Neutrophil (primary cell): ENCODE measurements around the gene RPS6KA4.

Experiments used
- H3K27ac ChIP-seq: fragments of 200-600 bp; sonication (generic); 2 replicates; pipeline ENCODE4 v1.5.1; 2016; ENCODE audit warnings: mild to moderate bottlenecking, moderate library complexity
- H3K27me3 ChIP-seq: fragments of 200-600 bp; sonication (generic); 2 replicates; pipeline ENCODE4 v1.6.0; 2016; ENCODE audit warnings: mild to moderate bottlenecking
- H3K36me3 ChIP-seq: fragments of 200-600 bp; sonication (generic); 2 replicates; pipeline ENCODE4 v1.5.1; 2017
- H3K4me1 ChIP-seq, 2 experiments: fragments of 200-600 bp in 1 of 2; sonication (generic) in 1 of 2; 1 replicate in 1 of 2; 2 replicates in 1 of 2; pipeline versions ENCODE4 v1.5.1 to v1.6.1; 2013 to 2016; ENCODE audit warnings: low read depth in 1 of 2, low read length in 1 of 2, mild to moderate bottlenecking in 1 of 2, moderate library complexity in 1 of 2; ENCODE audit not compliant: control insufficient read depth in 1 of 2, insufficient read depth in 1 of 2
- H3K4me3 ChIP-seq, 2 experiments: fragments of 200-600 bp in 1 of 2; sonication (generic) in 1 of 2; 1 replicate in 1 of 2; 2 replicates in 1 of 2; pipeline ENCODE4 v1.5.1; 2013 to 2016; ENCODE audit warnings: low read depth in 1 of 2, low read length in 1 of 2, mild to moderate bottlenecking in 1 of 2, moderate library complexity in 1 of 2
- H3K9me3 ChIP-seq: fragments of 200-600 bp; sonication (generic); 2 replicates; pipeline ENCODE4 v1.5.1; 2016
- TF ChIP-seq, protein P1 (sequence below): fragments of 200-600 bp; sonication (generic); IDR thresholded peaks from 2 replicates; pipeline ENCODE4 v1.5.1; 2016; ENCODE audit warnings: antibody characterized with exemption

RPS6KA4 gene

DNA sequence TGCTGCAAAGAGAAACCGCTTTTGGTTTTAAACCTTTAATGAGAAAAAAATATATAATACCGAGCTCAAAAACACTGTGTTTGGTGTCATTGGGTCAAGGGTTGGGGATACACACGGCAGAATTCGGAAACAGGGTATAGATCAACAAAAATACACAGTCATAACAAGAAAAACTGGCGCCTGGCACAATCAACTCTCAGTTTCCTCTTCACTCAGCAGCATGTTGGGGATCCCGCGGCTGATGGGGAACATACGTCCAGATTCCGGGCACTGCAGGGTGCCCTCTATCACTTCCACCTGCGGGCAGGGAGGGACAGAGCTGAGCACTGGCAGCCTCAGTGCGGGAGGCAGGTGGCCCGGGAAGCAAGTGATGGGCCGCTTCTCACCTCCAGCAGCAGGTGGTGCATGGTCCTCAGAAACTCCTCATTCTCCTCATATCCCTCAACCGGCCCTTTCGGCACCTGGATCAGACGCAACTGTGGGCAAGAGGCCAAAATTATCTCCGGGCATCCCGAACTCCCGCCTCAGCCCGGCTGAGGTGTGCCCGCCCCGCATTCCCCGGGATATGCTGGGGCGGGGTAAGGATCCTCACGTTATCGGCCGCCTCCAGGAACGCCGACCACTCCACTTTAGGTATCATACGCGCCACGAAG lies 42.2 kb upstream of the RPS6KA4 start:
- TF ChIP-seq, protein P1, sequence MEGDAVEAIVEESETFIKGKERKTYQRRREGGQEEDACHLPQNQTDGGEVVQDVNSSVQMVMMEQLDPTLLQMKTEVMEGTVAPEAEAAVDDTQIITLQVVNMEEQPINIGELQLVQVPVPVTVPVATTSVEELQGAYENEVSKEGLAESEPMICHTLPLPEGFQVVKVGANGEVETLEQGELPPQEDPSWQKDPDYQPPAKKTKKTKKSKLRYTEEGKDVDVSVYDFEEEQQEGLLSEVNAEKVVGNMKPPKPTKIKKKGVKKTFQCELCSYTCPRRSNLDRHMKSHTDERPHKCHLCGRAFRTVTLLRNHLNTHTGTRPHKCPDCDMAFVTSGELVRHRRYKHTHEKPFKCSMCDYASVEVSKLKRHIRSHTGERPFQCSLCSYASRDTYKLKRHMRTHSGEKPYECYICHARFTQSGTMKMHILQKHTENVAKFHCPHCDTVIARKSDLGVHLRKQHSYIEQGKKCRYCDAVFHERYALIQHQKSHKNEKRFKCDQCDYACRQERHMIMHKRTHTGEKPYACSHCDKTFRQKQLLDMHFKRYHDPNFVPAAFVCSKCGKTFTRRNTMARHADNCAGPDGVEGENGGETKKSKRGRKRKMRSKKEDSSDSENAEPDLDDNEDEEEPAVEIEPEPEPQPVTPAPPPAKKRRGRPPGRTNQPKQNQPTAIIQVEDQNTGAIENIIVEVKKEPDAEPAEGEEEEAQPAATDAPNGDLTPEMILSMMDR: no peak
- Histone ChIP-seq H3K36me3 (peaks cover 53% of the 10 kb centered on the region), H3K27ac (peak overlapping the region; percentile 96), H3K9me3 (no peaks in the 10 kb centered on the region), H3K4me1 (peaks cover 26 to 31% of the 10 kb centered on the region in 2 experiments), H3K27me3 (no peaks in the 10 kb centered on the region), H3K4me3 (peak overlapping the region; percentile 75 to 81)

DNA sequence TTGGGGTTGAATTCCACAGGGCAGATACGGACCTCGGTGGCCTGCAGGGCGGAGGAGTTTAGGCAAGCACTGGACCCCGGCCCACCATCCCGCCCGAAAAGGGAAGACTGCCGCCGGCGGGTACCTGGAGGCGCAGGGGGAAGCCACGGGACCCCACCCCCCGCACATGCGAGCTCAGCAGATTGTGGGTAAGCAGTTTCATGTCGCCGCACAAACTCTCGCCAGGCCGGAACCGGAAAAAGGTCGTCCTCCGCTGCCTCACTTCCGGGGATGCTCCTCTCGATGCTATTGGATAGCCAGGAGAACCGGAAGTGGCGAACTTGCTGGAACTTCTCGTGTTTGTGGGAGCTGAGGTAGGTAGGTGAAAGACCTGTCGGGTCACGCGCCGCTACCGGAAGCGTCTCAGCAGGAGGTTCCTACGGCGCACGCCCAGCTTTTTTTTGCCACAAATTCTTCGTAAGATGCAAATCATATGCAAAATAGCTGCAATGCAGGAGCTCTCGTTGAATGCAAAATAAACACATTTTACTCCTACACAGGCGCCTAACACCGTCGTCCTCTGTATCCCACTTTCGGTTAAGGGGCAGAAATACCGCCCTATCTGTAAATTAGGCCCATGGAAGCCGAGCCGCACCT lies 41.5 kb upstream of the RPS6KA4 start, which contains the start of gene TRMT112:
TRMT112 (minus strand) TSS at position 235 of the 636 bp plus-strand sequence; CDS start at position 202, 33 bp downstream.
- peak within 1 kb of the TSS; percentile 96 for H3K27ac ChIP-seq
- peaks cover 26 to 31% of the 10 kb centered on the region in 2 experiments for H3K4me1 ChIP-seq
- H3K9me3 ChIP-seq: no peaks in the 10 kb centered on the region
- TF ChIP-seq, protein P1: no peak
- H3K36me3 ChIP-seq: peaks cover 55% of the 10 kb centered on the region
- no peaks in the 10 kb centered on the region for H3K27me3 ChIP-seq
- H3K4me3 ChIP-seq: peak within 1 kb of the TSS; percentile 75 to 81

DNA sequence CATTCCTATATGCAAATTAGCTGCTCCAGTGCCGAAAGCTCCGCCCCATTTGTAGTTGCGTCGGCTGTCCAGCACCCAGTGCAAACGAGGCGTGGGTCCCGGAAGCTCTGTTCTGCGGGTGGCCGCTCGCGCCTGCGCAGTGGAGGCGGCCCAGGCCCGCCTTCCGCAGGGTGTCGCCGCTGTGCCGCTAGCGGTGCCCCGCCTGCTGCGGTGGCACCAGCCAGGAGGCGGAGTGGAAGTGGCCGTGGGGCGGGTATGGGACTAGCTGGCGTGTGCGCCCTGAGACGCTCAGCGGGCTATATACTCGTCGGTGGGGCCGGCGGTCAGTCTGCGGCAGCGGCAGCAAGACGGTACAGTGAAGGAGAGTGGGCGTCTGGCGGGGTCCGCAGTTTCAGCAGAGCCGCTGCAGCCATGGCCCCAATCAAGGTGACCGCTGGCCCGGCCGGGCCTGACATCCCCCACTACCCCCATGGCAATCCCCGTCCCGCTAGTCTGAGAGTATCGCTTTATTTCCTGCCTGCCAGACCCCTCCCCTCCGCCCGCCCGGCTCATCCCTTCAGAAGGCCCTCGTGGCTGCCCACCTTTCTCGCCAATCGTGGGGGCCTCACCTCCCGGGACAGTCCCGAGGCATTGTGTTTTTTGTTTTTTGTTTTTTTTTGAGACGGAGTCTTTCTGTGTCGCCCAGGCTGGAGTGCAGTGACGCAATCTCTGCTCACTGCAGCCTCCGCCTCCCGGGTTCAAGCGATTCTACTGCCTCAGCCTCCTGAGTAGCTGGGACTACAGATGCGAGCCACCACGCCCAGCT lies 40.8 kb upstream of the RPS6KA4 start, which contains the start of gene PRDX5:
PRDX5 (plus strand) TSS at position 161 of the 805 bp plus-strand sequence; CDS start at position 256, 95 bp downstream.
- TF ChIP-seq, protein P1: peak; percentile 90
- Histone ChIP-seq H3K27me3 (no peaks in the 10 kb centered on the region), H3K27ac (peak within 1 kb of the TSS; percentile 96), H3K9me3 (no peaks in the 10 kb centered on the region), H3K4me1 (peaks cover 25 to 31% of the 10 kb centered on the region in 2 experiments), H3K36me3 (peaks cover 60% of the 10 kb centered on the region), H3K4me3 (peak within 1 kb of the TSS; percentile 75 to 81)

DNA sequence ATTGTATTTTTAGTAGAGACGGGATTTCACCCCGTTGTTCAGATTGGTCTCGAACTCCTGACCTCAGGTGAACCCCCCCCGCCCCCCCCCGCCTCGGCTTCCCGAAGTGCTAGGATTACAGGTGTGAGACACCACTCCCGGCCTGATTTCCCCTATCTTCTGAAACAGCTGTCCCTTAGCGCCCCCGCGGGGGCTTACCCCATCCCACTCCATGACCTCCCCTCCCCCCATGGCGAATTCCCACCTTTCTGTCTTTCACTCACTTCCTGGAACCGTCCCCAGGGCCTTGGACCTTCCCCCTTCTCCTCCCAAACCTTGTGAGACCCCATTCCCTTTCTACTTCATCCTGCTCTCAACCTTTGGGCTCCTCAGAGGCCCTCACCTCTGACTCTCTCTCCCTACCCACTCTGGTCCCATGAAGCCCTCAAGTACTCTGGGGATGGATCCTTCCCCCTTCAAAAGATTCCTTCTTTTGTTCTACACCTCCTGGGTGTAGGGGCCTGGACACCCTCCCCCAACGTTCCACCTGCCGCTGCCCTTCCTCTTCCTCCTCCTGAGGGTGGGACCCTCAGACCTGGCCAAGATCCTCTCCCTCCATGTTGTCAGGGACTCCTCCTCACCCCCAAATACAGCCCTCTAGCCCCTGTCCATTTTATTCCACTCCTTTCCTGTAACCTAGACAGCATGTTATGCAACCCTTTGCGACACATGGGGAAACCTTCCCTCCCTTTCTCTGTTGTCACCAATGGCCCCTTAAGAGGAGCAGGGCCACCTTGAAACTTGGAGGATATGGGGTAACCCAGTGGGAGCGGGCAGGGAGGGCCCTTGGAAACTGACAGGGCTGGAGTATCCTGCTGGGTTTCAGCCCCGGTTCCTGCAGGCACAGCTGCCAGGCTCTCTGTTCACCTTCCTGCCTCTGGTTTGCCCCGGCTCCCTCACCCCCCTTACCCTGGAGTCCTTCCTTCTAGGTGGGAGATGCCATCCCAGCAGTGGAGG lies 39.9 kb upstream of the RPS6KA4 start:
- Histone ChIP-seq H3K9me3 (no peaks in the 10 kb centered on the region), H3K27me3 (no peaks in the 10 kb centered on the region), H3K27ac (peak overlapping the region; percentile 96), H3K4me1 (peaks cover 22 to 31% of the 10 kb centered on the region in 2 experiments), H3K36me3 (peaks cover 58% of the 10 kb centered on the region), H3K4me3 (peak overlapping the region; percentile 75 to 81)
- TF ChIP-seq, protein P1: no peak
